Mesothelial cell of epicardium (in vitro differentiated cells): ENCODE data around the gene DAAM2. TPM values are rescaled to one million over a fixed set of nuclear protein-coding genes. Genes with fewer than 3 reads are reported as not detected.

ENCODE experiments used
- DNase-seq, 2 experiments: peaks; one replicate each; pipeline ENCODE4 v3.0.0; 2021; ENCODE audit warnings: low spot score in 2 of 2; ENCODE audit not compliant: unreplicated experiment in 2 of 2
- H3K27ac Mint-ChIP-seq: 2 replicates; pipeline ENCODE4 v1.8.0; 2021; ENCODE audit warnings: mixed read lengths
- H3K27me3 Mint-ChIP-seq: 2 replicates; pipeline ENCODE4 v1.8.0; 2021; ENCODE audit warnings: low read depth, mixed read lengths
- H3K36me3 Mint-ChIP-seq: 2 replicates; pipeline ENCODE4 v1.8.0; 2021; ENCODE audit warnings: mixed read lengths
- H3K4me1 Mint-ChIP-seq: 2 replicates; pipeline ENCODE4 v1.8.0; 2021; ENCODE audit warnings: mixed read lengths
- H3K4me3 Mint-ChIP-seq: 2 replicates; pipeline ENCODE4 v1.8.0; 2021; ENCODE audit warnings: mild to moderate bottlenecking, moderate library complexity, mixed read lengths
- H3K9me3 Mint-ChIP-seq: 2 replicates; pipeline ENCODE4 v1.8.0; 2021; ENCODE audit warnings: mixed read lengths
- total RNA-seq: library from RNA; stranded (reverse); gene quantifications from 3 replicates; pipeline ENCODE4 v1.2.1, GENCODE V29; 2021
- TF ChIP-seq, protein P1 (sequence below): fragments of 200-600 bp; sonication (generic); IDR thresholded peaks from one replicate; pipeline ENCODE4 v1.5.0; 2021; ENCODE audit warnings: antibody characterized with exemption; ENCODE audit not compliant: unreplicated experiment

DAAM2 gene
- total RNA-seq, 1 donor from 2014 or later: 13.7 TPM

DNA sequence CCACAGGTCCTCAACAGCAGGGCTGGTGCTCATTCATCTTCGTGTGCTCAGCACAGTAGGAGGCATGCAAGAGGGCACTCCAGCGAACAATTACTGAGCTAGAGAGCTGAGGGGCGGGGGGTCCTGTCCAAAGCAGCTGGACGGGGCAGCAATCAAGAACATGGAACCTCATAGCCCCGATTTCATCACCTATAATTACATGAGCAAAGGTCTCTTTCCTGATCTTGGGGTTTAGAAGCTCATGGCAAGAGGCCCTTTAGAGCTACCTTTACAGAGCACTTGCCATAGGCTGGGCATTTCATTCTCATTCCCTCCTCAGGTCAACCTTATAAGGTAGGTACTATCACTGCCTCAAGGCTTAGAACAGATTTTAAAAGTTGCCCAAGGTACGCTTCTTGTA lies 131.7 kb downstream of the DAAM2 start:
- DNase-seq: no peak
- Mint-ChIP-seq H3K27ac (no peak overlapping the region), H3K27me3 (no peaks in the 10 kb centered on the region), H3K9me3 (peaks cover 3% of the 10 kb centered on the region), H3K4me1 (no peaks in the 10 kb centered on the region), H3K36me3 (no peaks in the 10 kb centered on the region), H3K4me3 (no peak overlapping the region)
- TF ChIP-seq, protein P1, sequence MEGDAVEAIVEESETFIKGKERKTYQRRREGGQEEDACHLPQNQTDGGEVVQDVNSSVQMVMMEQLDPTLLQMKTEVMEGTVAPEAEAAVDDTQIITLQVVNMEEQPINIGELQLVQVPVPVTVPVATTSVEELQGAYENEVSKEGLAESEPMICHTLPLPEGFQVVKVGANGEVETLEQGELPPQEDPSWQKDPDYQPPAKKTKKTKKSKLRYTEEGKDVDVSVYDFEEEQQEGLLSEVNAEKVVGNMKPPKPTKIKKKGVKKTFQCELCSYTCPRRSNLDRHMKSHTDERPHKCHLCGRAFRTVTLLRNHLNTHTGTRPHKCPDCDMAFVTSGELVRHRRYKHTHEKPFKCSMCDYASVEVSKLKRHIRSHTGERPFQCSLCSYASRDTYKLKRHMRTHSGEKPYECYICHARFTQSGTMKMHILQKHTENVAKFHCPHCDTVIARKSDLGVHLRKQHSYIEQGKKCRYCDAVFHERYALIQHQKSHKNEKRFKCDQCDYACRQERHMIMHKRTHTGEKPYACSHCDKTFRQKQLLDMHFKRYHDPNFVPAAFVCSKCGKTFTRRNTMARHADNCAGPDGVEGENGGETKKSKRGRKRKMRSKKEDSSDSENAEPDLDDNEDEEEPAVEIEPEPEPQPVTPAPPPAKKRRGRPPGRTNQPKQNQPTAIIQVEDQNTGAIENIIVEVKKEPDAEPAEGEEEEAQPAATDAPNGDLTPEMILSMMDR: no peak

DNA sequence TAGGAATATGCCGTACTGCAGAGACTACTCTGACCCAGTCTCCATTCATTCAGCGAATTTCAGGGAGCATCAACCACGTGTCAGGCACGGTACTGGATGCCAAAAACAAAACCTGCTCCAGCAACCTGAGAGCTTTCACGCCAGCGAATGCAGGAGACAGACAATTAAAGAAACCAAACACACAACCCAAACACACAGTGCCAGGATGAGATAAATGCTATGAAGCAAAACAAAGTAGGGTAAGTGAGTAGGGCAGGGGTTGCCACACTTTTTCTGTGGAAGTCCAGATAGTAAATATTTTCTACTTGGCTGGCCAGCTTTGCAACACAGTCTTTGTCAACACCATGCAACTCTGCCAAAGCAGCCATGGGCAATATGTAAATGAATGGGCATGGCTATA lies 132.1 kb downstream of the DAAM2 start:
- no peak overlapping the region for H3K4me3 Mint-ChIP-seq
- H3K36me3 Mint-ChIP-seq: no peaks in the 10 kb centered on the region

DNA sequence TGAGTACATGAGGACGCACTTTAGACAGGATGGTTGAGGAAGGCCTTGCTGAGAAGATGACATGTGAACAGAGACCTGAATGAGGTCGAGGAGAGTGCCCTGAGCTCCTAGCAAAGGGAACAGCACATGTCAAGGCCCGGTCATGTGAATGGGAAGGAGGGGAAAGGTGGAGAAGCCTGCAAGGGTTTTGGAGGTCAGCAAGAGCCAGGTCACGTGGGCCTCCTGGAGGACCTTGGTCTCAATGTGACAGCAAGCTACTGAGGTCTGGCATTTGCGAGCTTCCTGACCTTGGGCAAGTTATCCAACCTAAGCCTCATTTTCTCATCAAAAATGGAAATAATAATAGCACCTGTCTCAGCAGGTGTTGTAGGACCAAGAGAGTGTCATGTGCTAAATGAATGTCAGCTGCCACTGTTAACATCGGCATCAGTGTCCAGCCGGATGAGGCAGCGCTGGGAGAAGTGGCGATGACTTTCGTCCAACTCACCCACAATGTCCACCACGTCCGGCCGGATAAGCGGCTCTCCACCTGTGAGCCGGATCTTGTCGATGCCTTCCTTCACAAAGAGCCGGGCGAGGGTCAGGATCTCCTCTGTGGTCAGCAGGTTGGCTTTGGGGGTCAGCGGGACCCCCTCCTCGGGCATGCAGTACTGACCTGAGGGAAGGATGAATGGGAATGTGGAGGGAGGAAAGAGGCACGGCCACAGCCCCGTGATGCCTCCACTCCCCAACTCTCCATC lies 133.2 kb downstream of the DAAM2 start:
- Mint-ChIP-seq H3K27ac (no peak overlapping the region), H3K27me3 (no peaks in the 10 kb centered on the region), H3K4me1 (no peaks in the 10 kb centered on the region), H3K4me3 (no peak overlapping the region), H3K9me3 (no peaks in the 10 kb centered on the region), H3K36me3 (no peaks in the 10 kb centered on the region)
- TF ChIP-seq, protein P1: no peak
- no peak for DNase-seq

More for the DNA sequence above, 132.1 kb downstream of the DAAM2 start:
- Mint-ChIP-seq H3K4me1 (no peaks in the 10 kb centered on the region), H3K27ac (no peak overlapping the region), H3K9me3 (peaks cover 3% of the 10 kb centered on the region), H3K27me3 (no peaks in the 10 kb centered on the region)
- TF ChIP-seq, protein P1: no peak
- no peak for DNase-seq

DNA sequence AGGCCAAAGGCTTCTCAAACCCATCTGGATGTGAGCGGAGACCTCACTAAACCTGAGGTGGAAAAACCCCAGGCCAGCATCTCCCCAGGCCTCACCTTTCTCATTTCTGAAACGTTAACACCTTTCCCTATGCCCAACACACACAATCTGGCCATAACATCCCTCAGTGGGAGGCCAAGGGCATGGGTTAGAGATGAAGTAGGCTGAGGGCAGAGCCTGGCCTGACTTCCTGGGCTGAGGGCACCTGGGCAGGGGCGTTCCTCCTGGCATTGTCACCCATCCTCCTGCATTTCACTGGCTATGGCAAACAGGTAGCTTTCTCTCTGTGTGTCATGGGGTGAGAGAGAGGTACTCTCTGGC lies 133.7 kb downstream of the DAAM2 start:
- Mint-ChIP-seq H3K36me3 (no peaks in the 10 kb centered on the region), H3K27me3 (no peaks in the 10 kb centered on the region), H3K4me1 (no peaks in the 10 kb centered on the region), H3K4me3 (no peak overlapping the region), H3K9me3 (no peaks in the 10 kb centered on the region), H3K27ac (no peak overlapping the region)
- TF ChIP-seq, protein P1: no peak
- DNase-seq: no peak

DNA sequence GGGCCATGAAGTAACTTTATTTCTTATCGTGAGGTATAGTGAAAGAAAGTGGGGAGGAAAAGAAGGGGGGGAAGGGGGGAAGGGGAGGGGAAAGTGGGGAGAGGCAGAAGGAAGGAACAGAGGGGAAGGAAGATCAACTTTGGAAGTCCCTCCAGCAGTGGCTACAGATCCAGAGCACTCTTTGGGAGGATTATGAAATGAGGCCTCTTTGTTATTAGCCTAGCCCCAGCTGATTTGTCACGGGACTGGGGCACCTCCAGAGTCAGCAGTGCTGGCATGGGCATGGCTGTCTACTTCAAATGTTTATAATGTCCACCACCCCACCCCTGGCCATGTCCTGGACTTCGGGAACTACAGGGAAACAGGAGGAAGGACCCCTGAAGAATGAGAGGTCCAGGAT lies 134.5 kb downstream of the DAAM2 start:
- Mint-ChIP-seq H3K27ac (no peak overlapping the region), H3K4me3 (no peak overlapping the region), H3K36me3 (no peaks in the 10 kb centered on the region), H3K9me3 (no peaks in the 10 kb centered on the region), H3K4me1 (no peaks in the 10 kb centered on the region), H3K27me3 (no peaks in the 10 kb centered on the region)
- TF ChIP-seq, protein P1: no peak
- DNase-seq: no peak
